Measurements from ENCODE around the gene EEF1E1. TPM values are rescaled to one million over a fixed set of nuclear protein-coding genes. Genes with fewer than 3 reads are reported as not detected.
A peak's percentile ranks its signal among the peaks of the same experiment; 100 is the strongest.

EEF1E1 gene
- total RNA-seq, 4 donors from 2014 or later, result 14.7 to 44.1 (median 20.5) TPM

DNA sequence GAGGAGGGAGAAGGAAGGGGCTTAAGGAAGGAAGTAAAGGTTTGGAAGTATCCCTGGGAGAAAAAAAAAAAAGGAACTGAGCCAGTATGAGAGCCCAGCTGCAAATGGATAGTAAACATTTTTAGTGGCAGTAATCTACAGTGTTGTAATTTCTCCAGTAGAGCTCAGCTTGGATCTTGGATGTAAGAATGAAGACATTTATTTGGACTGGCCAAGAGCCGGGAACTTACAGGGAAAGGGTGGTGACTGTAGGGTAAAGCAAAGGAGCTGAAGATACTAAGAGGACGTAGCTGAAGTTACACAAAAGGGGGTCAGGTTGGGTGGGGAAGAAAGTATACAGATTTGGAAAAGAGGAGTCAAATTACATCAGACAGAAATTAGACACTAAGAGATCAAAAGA lies 13.5 kb downstream of the EEF1E1 start:
- Histone ChIP-seq H3K4me1 (peaks cover 0 to 13% (median 0%) of the 10 kb centered on the region in 4 donors), H3K27ac (no peak overlapping the region), H3K27me3 (no peaks in the 10 kb centered on the region), H3K4me3 (no peak overlapping the region), H3K9me3 (no peaks in the 10 kb centered on the region), H3K36me3 (peaks cover 0 to 56% (median 0%) of the 10 kb centered on the region in 3 donors)
- TF ChIP-seq POLR2A (IDR thresholded peaks at IDR 0.05), result no peak
- no peak for TF ChIP-seq EP300 (IDR thresholded peaks at IDR 0.05)
- no peak for TF ChIP-seq CTCF (IDR thresholded peaks at IDR 0.05)
- WGBS, 2 donors, result 88 to 89% methylated on average over 2 of the region's 2 CpGs
- no peak for DNase-seq (ENCODE audit: low spot score in 2 of 2)

GRCh38 chr6:8087870-8088754 lies 14.2 kb downstream of the EEF1E1 start:
- no peak for DNase-seq (ENCODE audit: low spot score in 2 of 2)
- H3K4me3 ChIP-seq, result no peak overlapping the region
- TF ChIP-seq CTCF (IDR thresholded peaks at IDR 0.05) (no peak), EP300 (IDR thresholded peaks at IDR 0.05) (no peak), POLR2A (IDR thresholded peaks at IDR 0.05) (no peak)
- H3K27ac ChIP-seq, result no peak overlapping the region
- H3K36me3 ChIP-seq, result peaks cover 0 to 53% (median 0%) of the 10 kb centered on the region in 3 donors
- 88 to 100% methylated on average over 5 of the region's 5 CpGs for WGBS, 2 donors
- H3K4me1 ChIP-seq, result peaks cover 0 to 21% (median 0%) of the 10 kb centered on the region in 4 donors
- H3K27me3 ChIP-seq, result no peaks in the 10 kb centered on the region
- H3K9me3 ChIP-seq, result no peaks in the 10 kb centered on the region

GRCh38 chr6:8086755-8087306 lies 15.5 kb downstream of the EEF1E1 start:
- H3K27me3 ChIP-seq, result no peaks in the 10 kb centered on the region
- no peak overlapping the region for H3K27ac ChIP-seq
- H3K4me3 ChIP-seq, result no peak overlapping the region
- peaks cover 0 to 50% (median 0%) of the 10 kb centered on the region in 3 donors for H3K36me3 ChIP-seq
- no peak for DNase-seq (ENCODE audit: low spot score in 2 of 2)
- WGBS, 2 donors, result 91% methylated on average over 9 of the region's 9 CpGs
- peaks cover 0 to 28% (median 0%) of the 10 kb centered on the region in 4 donors for H3K4me1 ChIP-seq
- no peaks in the 10 kb centered on the region for H3K9me3 ChIP-seq
- TF ChIP-seq CTCF (IDR thresholded peaks at IDR 0.05), result no peak
- no peak for TF ChIP-seq EP300 (IDR thresholded peaks at IDR 0.05)
- TF ChIP-seq POLR2A (IDR thresholded peaks at IDR 0.05), result no peak

GRCh38 chr6:8085053-8085511 lies 17.3 kb downstream of the EEF1E1 start:
- 37 to 43% methylated on average over 2 of the region's 2 CpGs for WGBS, 2 donors
- peak in 1 of 2 donors; percentile 20 for DNase-seq (ENCODE audit: low spot score in 2 of 2)
- Histone ChIP-seq H3K4me3 (no peak overlapping the region), H3K36me3 (peaks cover 0 to 35% (median 0%) of the 10 kb centered on the region in 3 donors), H3K27ac (no peak overlapping the region), H3K4me1 (peaks cover 0 to 28% (median 0%) of the 10 kb centered on the region in 4 donors), H3K27me3 (no peaks in the 10 kb centered on the region), H3K9me3 (no peaks in the 10 kb centered on the region)
- TF ChIP-seq EP300 (IDR thresholded peaks at IDR 0.05) (peak in 1 of 2 donors; percentile 14), CTCF (IDR thresholded peaks at IDR 0.05) (no peak)

DNA sequence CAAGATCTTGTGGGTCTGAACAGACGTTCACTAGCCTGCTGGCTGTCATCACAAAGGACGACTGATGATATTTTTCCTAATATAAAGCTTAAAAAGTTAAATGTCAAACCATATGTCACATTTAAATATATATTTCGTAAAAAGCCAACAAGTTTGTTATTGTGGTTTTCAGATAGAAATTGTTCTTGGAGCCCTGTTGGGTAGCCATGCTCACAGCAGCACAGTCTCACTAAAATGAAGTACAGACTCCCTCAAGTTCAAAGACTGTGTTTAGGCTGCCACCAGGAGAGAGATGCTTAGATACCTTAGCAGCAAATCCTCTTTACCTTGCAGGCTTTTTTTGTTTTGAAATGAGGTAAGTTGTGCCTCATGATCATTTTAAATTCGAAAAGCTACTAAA lies 17.8 kb downstream of the EEF1E1 start:
- no peak for DNase-seq (ENCODE audit: low spot score in 2 of 2)
- Histone ChIP-seq H3K36me3 (peaks cover 0 to 30% (median 0%) of the 10 kb centered on the region in 3 donors), H3K4me3 (no peak overlapping the region), H3K27me3 (no peaks in the 10 kb centered on the region), H3K27ac (peak overlapping the region in 2 of 4 donors; percentile 13 to 20), H3K9me3 (no peaks in the 10 kb centered on the region), H3K4me1 (peaks cover 0 to 28% (median 0%) of the 10 kb centered on the region in 4 donors)
- 72 to 86% methylated on average over 4 of the region's 4 CpGs for WGBS, 2 donors
- TF ChIP-seq CTCF (IDR thresholded peaks at IDR 0.05), result no peak
- no peak for TF ChIP-seq EP300 (IDR thresholded peaks at IDR 0.05)
- no peak for TF ChIP-seq POLR2A (IDR thresholded peaks at IDR 0.05)

Data from tibial nerve (tissue), 4 donors.